HG03432 (cell line): Measurements from ENCODE around the gene PDXP.
A peak's percentile ranks its signal among the peaks of the same experiment; 100 is the strongest.
"Not testable (repeated sequence)": the region's sequence is repeated elsewhere in the genome, so short reads cannot be mapped to it uniquely, and the experiment has no call there.

Source experiments
- ATAC-seq: cut with Tn5 transposase; IDR thresholded peaks from one replicate; pipeline ENCODE4 v1.9.1; 2021; ENCODE audit warnings: mild to moderate bottlenecking, moderate library complexity; ENCODE audit not compliant: unreplicated experiment

PDXP gene

DNA sequence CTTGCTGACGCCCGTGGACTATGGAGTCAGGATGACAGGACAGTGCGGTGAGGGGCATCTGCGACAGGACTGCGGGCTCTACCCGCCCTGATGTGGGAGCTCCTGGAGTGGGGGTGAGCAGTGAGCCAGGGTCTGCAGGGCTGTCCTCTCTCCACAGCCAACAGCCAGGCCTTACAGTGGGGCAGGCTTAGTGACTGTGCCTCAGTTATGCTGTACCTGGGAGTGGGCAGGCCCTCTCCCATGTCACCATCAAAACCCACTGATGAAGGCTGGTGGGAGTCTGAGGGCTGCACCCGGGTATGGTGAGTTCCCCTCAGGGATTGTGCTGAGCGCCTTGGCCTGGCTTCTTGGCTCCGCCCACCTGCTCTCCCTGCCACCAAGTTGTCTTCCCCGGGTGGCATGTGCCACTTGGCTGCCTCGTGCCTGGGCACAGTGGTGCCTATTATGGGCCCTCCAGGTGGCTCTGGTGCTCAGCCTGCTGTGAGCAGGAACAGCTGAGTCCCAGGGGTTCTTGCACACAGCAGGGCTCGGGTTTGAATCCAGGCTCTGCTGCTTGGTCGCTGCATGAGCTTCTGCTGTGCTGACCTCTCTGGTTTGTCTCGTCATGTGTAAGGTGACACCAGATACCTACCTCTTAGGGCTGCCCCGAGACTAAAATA is 34.2 kb downstream of the PDXP start:
- no peak for ATAC-seq

DNA sequence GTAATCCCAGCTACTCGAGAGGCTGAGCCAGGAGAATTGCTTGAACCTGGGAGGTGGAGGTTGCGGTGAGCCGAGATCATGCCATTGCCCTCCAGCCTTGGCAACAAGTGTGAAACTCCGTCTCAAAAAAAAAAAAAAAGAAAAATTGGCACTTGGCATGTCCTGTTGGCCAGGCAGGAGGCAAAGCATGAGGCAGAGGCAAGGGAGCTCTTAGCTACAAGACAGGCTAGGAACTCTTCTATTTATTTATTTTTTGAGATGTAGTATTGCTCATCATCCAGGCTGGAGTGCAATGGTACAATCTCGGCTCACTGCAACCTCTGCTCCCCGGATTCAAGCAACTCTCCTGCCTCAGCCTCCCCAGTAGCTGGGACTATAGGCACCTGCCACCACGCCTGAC is 35.6 kb downstream of the PDXP start:
- not testable (repeated sequence) for ATAC-seq

DNA sequence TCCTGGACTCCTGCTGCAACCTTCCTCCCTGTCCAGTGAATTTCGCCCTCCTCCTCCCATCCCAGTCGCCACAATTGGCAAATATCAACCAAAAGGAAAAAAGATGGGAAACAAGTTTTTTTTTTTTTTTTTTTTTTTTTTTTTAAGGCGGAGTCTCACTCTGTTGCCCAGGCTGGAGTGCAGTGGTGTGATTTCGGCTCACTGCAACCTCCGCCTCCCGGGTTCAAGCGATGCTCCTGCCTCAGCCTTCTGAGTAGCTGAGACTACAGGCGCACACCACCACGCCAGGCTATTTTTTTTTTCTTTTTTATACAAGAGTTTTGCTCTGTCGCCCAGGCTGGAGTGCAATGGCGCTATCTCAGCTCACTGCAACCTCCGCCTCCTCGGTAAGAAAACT is 37.7 kb downstream of the PDXP start:
- ATAC-seq = not testable (repeated sequence)

DNA sequence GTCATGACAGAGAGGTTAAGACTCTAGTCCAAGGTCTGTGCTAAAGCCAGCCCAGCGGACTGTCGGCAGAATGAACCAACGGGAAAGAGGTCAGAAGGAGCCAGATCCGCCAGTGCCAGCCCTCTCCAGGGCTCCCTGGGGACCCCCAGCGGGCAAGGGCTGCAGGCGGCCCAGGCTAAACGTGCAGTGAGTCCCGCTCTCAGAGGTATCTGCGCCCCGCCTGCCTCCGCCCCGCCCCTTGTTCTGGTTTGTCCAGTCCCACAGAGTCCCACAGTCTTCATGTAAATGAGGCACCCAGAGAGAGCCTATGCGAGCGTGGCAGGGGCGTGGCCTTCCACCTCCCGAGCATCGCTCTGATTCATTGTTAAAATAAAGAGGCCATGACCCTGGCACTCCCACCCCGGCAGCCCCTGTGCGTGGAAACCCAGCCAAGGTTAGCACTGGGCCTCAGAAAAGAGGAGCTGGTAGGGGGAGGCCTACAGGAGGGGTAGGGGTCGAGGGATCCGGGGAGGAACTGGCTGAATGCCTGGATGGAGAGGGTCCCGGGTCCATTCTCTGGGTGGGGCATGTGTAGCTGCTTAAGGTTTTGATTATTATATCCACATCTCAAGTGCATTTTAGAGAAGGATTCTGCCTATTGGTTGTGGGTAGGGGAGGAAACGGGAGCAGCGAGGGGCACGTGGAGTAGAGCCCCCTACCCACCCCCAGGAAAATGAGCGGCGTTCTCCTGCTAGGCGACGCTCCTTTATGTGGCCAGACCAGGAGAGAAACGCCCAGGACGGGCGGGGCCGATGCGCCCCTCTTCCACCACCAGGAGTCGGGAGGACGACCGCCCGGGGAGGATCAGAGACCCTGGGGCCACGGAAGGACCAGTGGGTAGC is 38.4 kb downstream of the PDXP start, which contains the start of gene TRIOBP:
TRIOBP (plus strand) TSS at position 392 of the 881 bp plus-strand sequence. CDS start 4,318 bp downstream, outside the sequence.
- ATAC-seq = peak; percentile 94

DNA sequence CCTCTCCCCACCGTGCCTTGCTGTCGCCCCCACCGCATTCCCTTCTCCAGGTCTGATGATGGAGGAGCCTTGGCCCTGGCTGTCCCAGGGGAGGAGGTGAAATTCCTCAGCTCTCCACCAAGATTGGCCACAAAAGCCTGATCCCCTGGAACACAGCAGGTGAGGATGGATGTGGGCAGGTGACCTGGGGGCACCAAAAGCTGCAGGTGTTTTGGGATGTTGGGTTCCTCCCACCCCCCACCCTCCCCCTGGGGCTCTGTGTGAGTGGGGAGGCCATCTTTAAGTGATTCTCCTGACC is 39.0 kb downstream of the PDXP start:
- no peak for ATAC-seq

DNA sequence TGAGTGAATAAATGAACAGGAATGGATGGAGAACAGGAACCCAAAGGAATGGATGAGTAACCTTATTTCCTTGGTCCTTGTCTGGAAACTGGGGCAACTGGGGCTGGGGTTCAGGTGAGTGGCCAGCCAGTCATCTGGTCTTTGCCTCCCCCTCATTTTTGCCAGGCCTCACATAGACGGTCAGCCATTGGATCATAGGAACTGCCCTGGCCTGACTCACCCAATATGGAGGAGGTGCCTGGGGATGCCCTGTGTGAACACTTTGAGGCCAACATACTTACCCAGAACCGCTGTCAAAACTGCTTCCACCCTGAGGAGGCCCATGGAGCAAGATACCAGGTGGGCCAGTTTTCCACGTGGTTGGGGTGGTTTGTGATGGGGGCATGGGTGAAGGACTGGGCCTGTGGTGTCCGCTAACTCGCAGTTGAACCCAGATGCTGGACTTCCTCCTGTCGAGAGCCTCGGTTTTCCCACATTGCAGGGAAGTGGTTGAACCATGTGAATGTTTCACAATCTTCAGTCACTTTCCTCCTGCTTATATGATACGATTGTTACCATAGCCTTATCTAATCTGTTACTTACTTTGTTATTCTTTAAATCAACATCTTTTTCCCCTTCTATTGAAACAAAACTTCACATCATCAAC is 42.7 kb downstream of the PDXP start:
- no peak for ATAC-seq

DNA sequence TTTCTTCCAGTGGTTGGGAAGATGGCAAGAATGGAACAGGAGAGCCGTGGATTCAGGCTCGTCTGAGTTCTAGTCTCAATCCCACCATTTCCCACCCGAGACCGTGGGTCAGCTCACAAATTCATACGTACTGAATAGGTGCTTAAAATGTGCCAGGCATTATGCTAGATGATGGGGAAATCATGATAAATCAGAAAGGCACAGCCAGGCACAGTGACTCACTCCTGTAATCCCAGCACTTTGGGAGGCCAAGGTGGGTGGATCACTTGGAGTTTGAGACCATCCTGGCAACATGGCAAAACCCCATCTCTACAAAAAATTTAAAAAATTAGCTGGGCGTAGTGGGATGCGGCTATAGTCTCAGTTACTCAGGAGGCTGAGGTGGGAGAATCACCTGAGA is 45.4 kb downstream of the PDXP start:
- no peak for ATAC-seq

DNA sequence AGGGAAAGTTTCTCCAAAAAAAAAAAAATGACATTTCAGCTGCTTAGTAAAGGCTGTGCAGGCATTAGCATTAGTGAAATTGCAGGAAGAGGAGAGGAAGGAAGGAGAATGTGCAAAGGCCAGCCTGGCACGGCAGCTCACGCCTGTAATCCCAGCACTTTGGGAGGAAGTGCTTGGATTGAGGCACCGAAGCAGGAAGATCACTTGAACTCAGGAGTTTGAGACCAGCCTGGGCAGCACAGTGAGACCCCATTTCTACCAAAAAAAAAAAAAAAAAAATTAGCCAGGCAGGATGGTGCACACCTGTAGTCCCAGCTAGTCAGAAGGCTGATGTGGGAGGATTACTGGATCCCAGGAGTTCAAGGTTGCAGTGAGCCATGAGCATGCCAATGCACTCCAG is 46.1 kb downstream of the PDXP start:
- ATAC-seq = no peak

DNA sequence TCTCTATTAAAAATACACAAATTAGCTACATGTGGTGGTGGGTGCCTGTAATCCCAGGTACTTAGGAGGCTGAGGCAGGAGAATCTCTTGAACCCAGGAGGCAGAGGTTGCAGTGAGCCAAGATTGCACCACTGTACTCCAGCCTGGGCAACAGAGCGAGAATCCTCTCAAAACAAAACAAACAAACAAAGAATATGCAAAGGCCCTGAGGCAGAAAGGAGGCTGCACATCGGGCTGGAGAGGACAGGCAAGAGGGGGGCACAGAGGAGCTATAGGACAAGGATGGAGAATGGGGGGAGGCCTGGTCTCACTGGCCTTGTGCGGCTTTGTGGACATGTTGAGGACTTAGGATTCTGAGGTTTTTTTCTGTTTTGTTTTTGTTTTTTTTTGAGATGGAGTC is 46.7 kb downstream of the PDXP start:
- ATAC-seq = no peak

DNA sequence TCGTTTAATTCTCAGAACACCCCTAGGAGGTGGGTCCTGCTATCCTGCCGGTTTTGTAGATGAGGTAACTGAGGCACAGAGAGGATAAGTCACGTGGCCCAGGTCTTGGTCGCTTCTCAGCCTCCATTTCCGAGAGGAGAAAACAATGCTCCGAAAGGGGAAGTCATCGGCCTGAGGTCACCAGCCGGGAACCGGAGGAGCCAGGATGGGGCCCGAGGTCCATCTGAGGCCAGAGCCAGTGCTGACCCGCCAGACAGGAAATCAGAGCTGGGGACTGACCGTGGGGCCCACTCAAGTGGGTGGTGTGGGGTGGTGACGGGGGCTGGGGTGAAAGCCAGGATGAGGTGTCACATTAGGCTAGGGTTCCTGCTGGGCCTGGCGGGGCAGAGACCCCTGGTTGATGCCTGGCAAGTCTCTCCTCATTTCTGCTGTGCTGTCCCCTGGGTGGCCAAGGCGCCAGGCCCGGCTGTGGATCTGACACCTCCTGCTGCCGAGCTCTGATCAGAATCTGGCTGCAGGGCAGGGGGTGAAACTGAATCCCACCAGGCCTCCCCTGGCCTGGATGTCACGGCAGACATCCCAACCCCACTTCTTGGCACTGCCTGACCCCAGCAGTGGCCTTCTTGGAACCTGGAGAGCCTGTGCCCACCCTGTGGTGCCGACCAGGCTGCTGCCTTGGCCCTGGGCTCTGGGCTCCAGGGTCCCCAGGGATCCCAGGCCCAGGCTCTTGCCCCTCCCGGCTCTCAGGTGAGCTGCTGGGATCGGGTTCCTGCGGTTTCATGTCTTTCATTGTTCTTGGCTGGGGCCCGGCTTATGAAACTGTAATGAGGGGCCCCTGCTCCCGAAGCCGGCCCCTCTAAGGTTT is 50.3 kb downstream of the PDXP start:
- ATAC-seq = no peak

DNA sequence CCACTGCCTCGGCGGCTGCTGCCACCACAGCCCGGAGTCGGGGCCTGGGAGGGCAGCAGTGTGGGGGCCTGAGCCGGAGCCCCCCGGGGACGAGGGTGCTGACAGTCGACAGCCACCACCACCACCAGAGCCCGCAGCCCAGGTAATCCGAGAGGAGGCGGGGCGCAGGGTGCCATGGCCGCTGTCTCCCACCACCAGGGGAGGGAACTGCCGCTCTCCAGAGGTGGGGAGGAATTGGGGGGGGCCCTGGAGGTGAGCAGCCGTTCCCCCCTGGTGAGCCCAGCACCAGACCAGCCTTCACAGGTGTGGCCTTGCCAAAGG is 50.9 kb downstream of the PDXP start:
- no peak for ATAC-seq

DNA sequence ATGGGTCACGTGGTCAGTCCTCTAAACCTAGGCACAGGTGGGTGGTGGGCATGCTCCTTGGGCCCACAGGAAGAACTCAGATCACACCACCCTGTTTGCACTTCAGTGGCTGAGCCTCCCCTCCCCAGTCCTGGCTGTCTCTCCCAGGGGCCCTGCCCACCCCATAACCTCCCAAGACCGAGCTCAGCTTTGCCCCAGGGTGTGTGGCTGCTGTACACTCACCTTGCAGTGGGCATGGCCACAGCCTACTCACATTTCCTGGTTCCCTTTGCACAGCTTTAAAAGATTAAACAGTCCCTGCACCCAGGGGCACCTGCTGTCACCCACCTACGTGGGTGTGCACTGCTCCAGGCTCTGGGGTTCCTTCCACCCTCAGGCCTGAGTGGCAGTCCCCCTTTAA is 52.2 kb downstream of the PDXP start:
- no peak for ATAC-seq

DNA sequence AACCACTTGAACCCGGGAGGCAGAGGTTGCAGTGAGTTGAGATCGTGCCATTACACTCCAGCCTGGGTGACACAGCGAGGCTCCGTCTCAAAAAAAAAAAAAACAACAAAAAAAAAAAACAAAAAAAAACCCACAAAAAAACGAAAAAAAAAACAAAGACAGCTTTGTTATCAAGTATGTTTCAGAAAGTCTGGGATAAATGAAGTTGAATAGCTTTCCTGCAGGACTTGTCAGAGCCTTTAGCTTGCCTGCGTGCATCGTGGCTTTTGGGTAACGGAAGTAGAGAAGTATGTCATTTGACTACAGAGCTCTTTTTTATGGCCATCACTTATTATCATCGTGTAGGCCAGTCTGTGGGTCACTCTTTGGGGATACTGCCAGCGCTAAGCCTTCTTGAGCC is 53.0 kb downstream of the PDXP start:
- no peak for ATAC-seq

DNA sequence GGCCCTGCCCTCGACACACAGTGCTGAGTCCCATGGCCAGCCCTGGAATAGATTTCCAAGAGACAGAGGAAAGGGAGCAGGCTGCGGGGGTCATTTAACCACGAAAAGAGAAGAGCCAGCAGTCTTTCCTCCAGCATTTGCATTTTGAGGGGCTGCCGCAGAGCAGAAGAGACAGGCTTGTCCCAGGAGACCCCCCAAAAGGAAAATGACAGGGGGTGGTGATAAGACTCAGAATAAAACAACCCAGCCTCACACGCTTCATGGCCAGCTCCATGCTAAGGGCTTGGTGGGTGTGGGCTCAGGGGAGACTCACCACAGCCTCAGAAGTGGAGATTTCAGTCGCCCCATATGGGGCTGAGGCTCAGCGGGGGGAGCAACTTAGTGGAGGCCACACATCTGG is 55.2 kb downstream of the PDXP start:
- ATAC-seq = no peak

DNA sequence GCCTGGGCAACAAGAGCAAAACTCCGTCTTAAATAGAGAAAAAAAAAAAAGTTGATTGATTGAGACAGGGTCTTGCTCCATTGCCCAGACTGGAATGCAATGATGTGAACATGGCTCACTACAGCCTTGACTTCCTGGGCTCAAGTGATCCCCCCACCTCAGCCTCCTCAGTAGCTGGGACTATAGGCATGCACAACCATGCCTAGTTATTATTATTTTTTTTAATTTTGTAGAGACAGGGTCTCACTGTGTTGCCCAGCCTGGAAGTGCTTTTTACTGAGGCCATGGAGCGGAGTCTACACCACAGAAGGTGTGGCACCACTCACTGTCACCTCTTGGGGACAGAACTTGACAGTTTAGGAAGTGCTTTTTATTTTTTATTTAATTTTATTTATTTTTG is 56.1 kb downstream of the PDXP start:
- ATAC-seq = no peak

DNA sequence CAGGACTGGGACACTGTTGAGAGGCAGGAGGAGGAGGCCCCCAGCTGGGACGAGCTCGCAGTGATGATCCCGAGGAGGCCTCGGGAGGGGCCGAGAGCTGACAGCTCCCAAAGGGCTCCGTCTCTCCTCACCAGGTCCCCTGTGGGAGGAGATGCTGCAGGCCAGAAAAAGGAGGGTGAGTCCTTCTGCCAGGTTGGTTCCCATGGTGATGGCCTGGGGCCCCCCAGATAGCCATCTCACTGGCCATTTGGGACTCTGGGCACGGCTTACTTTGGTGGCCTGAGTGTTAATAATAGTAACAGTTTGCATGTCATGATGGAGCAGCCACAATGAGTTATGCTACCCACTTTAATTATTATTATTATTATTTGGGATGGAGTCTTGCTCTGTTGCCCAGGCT is 57.2 kb downstream of the PDXP start:
- no peak for ATAC-seq
